Small intestine (tissue), 7 donors: Measurements from ENCODE around the gene SEC24B. TPM values are rescaled to one million over a fixed set of nuclear protein-coding genes. Genes with fewer than 3 reads are reported as not detected.
A peak's percentile ranks its signal among the peaks of the same experiment; 100 is the strongest.
"Not testable (repeated sequence)": the region's sequence is repeated elsewhere in the genome, so short reads cannot be mapped to it uniquely, and the experiment has no call there.

Experiments used
- DNase-seq, 2 donors: peaks; one replicate each; pipeline versions ENCODE4 v3.0.0 to v3.0.0-alpha.2; 2013
- FAIRE-seq: peaks from 2 replicates; lab custom pipeline; 2012; peaks lifted over from hg19 to GRCh38; lab: Jason Lieb, UNC
- H3K27ac ChIP-seq, 3 donors: one replicate each; pipeline ENCODE4 v1.5.1; 2013; ENCODE audit warnings: low read length in 2 of 3, mild to moderate bottlenecking in 2 of 3, control low read depth in 1 of 3, inconsistent platforms in 1 of 3, low read depth in 1 of 3, moderate library complexity in 1 of 3
- H3K27me3 ChIP-seq, 3 donors: one replicate each; pipeline ENCODE4 v1.6.1; 2013; ENCODE audit warnings: low read length in 3 of 3, inconsistent platforms in 1 of 3; ENCODE audit not compliant: control insufficient read depth in 3 of 3, insufficient read depth in 3 of 3
- H3K36me3 ChIP-seq, 3 donors: one replicate each; pipeline ENCODE4 v1.6.1; 2013; ENCODE audit warnings: low read length in 3 of 3, inconsistent platforms in 1 of 3, low read depth in 1 of 3, mild to moderate bottlenecking in 1 of 3, moderate library complexity in 1 of 3; ENCODE audit not compliant: control insufficient read depth in 3 of 3, insufficient read depth in 2 of 3
- H3K4me1 ChIP-seq, 3 donors: one replicate each; pipeline ENCODE4 v1.6.1; 2013; ENCODE audit warnings: low read length in 2 of 3, inconsistent platforms in 1 of 3, low read depth in 1 of 3, mild to moderate bottlenecking in 1 of 3, moderate library complexity in 1 of 3; ENCODE audit not compliant: control insufficient read depth in 3 of 3, insufficient read depth in 2 of 3
- H3K4me3 ChIP-seq, 3 donors: one replicate each; pipeline ENCODE4 v1.5.1; 2013; ENCODE audit warnings: low read length in 3 of 3, control low read depth in 1 of 3, inconsistent platforms in 1 of 3, low read depth in 1 of 3, mild to moderate bottlenecking in 1 of 3, moderate library complexity in 1 of 3
- H3K9me3 ChIP-seq, 2 donors: one replicate each; pipeline ENCODE4 v1.6.1; 2013; ENCODE audit warnings: low read depth in 1 of 2, low read length in 1 of 2; ENCODE audit not compliant: control insufficient read depth in 2 of 2, insufficient read depth in 1 of 2
- WGBS, 3 donors: extraction: QIAGEN DNeasy Blood & Tissue Kit; methylation state at CpG; one replicate each; pipeline ENCODE4 v1.1.7; 2013; 5-methylcytosine and 5-hydroxymethylcytosine counted together
- polyA plus RNA-seq, 4 donors: library from polyadenylated mRNA; stranded (reverse) in 3 of 4; unstranded in 1 of 4; fragments of 200-250 nt in 3 of 4; fragments of 120-200 nt in 1 of 4; gene quantifications; one replicate each; pipeline versions ENCODE4 v1.2.1 to v1.2.3, GENCODE V29; 2013
- donor health status: healthy with polysubstance abuse.
- donor health status: control.
- donor health status: control.
- donor health status: Bipolar disorder and iron deficiency.
- donor health status: healthy.

The SEC24B gene
- polyA plus RNA-seq, 4 donors = 9.5 to 28.7 (median 10.6) TPM

DNA sequence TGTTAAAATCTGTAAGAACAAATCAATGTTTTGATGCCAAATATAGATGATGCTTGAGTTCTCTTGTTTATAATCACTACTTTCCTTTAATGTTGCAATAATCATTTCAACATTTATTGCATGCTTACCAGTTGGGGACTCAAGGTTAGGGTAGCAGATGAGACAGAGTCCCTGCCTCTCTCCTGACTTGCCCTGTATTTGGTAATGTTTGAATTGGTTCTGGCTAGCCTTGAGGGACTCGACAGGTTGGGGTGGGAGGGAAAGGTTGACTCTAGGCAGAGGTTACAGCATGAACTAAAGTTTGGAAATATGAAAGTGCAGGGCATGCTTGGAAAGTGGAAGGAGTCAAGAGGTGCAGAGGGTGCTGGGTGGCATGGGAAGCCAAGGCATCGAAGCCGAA lies 2.0 kb downstream of the SEC24B start:
- no peak overlapping the region for H3K4me3 ChIP-seq
- FAIRE-seq = no peak
- DNase-seq = no peak
- no peaks in the 10 kb centered on the region for H3K27me3 ChIP-seq
- no peaks in the 10 kb centered on the region for H3K9me3 ChIP-seq
- H3K36me3 ChIP-seq = no peaks in the 10 kb centered on the region
- H3K4me1 ChIP-seq = peaks cover 6 to 18% (median 9%) of the 10 kb centered on the region in 3 donors
- no peak overlapping the region for H3K27ac ChIP-seq
- whole genome bisulfite sequencing, 3 donors = 38 to 64% (median 44%) methylated on average over 3 of the region's 3 CpGs

DNA sequence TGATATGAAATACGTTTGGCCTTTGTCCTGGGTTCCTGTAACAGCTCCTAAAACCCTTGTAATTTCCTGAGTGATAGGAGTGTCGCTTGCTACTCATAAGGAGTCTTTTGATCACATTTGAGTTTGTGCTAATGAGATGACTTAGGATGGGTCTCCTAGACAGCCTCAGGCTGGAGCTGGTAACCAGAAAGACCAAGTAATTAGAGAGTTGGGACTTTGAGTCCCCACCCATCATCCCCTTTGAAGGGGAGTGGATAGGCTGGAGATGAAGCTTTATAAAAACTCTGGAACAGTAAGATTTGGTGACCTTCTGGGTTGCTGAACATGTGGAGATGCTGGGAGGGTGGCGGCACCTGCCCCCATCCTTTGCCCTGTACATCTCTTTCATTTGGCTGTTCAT lies 2.9 kb downstream of the SEC24B start:
- Histone ChIP-seq H3K4me1 (peaks cover 6 to 18% (median 9%) of the 10 kb centered on the region in 3 donors), H3K36me3 (no peaks in the 10 kb centered on the region), H3K27ac (no peak overlapping the region), H3K9me3 (no peaks in the 10 kb centered on the region), H3K27me3 (no peaks in the 10 kb centered on the region), H3K4me3 (no peak overlapping the region)
- DNase-seq (peak; percentile 4 to 20), FAIRE-seq (no peak)
- WGBS, 3 donors = 34 to 62% (median 52%) methylated on average over 3 of the region's 3 CpGs

DNA sequence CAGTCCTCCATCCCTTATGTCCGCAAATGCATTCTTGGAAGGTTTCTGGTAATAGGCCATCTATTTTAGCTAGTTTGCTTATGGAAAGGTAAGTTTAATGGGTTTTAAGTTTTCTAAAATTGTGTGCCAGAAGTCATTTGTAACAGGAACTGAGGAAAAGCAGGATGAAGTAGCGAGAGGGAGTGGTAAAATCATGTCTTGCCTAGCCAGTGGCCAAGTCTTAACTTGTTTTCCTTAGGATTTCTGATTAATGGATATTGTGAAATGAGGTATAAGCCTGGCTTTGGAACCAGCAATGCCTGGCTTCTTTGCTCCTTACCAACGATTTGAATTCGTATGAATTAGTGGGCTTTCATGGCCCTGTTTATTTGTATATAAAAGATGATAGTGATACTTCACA lies 7.3 kb downstream of the SEC24B start:
- no peak for DNase-seq
- Histone ChIP-seq H3K4me1 (peaks cover under 1 to 16% (median 2%) of the 10 kb centered on the region in 3 donors), H3K9me3 (peaks cover 0 to under 1% of the 10 kb centered on the region in 2 donors), H3K36me3 (peaks cover 0 to 8% (median 0%) of the 10 kb centered on the region in 3 donors), H3K27me3 (no peaks in the 10 kb centered on the region), H3K27ac (no peak overlapping the region), H3K4me3 (no peak overlapping the region)
- 56 to 70% (median 63%) methylated on average over 4 of the region's 4 CpGs for WGBS, 3 donors
- FAIRE-seq = no peak

DNA sequence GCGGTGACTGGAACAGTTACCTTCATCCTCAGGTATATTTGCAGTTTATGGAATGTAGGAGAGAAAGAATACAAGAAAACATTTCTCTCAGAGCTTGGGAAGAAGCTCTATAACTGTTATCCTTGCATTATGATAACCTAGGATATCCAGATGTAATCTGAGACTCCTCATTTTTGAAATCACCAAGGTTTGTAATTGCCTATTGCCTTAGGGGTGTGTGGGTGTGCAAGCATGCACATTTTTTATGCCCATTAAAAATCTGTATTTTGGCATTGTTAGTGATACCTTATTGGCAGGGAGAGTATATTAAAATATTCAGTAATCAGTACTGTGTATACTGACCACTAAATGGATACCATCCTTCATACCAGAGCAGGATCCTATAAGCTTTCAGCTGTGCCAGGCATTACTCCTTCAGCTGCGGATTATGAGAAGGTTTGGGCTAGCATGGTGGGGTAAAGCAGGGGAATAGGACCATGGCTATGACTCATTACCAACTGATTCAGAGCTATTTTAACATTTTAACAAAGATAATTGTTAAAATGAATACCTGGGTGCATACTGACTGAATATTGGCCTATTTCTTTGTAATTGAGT lies 8.3 kb downstream of the SEC24B start:
- 86 to 90% (median 90%) methylated on average over 2 of the region's 2 CpGs for WGBS, 3 donors
- Histone ChIP-seq H3K4me1 (peaks cover 0 to 11% (median 0%) of the 10 kb centered on the region in 3 donors), H3K27ac (no peak overlapping the region)

DNA sequence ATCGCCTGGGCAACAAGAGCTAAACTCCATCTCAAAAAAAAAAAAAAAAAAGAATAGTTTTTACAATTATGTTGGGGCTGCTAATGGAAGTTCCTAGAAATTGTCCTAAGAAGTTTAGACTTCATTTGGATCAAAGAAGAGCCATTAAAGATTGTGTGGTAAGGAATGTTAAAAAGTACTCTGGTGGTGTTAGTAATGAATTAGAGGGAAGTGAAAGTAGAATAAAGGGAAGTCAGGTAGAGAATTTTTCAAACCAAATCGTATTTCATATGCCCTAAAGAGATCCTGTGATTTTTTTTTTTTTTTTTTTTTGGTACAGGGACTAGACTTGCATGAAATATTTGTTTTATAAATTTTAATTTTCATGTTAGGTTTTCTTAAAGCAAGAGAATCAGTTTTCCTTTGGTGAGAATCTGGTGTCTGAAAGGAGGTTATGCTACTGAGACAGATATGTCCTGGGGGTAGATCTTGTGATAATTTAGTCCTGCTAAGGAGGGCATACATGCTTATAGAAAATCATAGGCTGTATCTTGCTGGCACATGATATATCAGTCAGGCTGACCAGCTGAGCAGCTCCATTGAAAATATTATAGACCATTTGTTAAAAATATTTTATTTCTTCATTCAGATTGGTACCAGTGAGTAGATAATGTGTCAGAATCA lies 10.7 kb downstream of the SEC24B start:
- H3K36me3 ChIP-seq = peaks cover 0 to 13% (median 0%) of the 10 kb centered on the region in 3 donors
- no peak overlapping the region for H3K4me3 ChIP-seq
- DNase-seq (no peak), FAIRE-seq (no peak)
- H3K9me3 ChIP-seq = peaks cover 0 to 5% of the 10 kb centered on the region in 2 donors
- H3K27ac ChIP-seq = no peak overlapping the region
- H3K27me3 ChIP-seq = no peaks in the 10 kb centered on the region
- 62 to 66% (median 63%) methylated on average over 2 of the region's 2 CpGs for WGBS, 3 donors
- peaks cover 0 to 9% (median 0%) of the 10 kb centered on the region in 3 donors for H3K4me1 ChIP-seq

More for the DNA sequence above, 8.3 kb downstream of the SEC24B start:
- Histone ChIP-seq H3K4me3 (no peak overlapping the region), H3K27me3 (no peaks in the 10 kb centered on the region), H3K36me3 (peaks cover 0 to 11% (median 0%) of the 10 kb centered on the region in 3 donors), H3K9me3 (peaks cover 0 to 5% of the 10 kb centered on the region in 2 donors)
- no peak for DNase-seq
- no peak for FAIRE-seq

DNA sequence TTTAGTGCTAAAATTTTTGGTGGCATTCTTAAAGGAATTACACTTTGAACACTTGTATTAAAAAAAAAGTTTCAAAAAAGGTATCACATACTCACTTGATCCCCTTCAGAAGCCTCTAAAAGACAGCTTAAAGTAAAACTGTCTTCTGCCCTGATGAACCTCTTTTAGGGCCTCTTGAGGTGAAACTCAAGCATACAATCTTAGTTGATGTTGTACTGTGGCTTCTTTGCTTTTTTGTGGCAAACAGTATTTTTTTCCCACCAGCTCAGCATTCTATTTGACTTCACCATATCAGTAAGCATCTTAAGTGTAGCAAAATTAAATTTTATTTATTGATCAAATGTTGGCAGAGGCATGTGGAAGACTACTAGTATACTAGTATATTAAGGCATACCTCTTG lies 13.7 kb downstream of the SEC24B start:
- Histone ChIP-seq H3K4me1 (peaks cover 0 to 4% (median 0%) of the 10 kb centered on the region in 3 donors), H3K9me3 (peaks cover 0 to 5% of the 10 kb centered on the region in 2 donors), H3K27me3 (no peaks in the 10 kb centered on the region), H3K4me3 (no peak overlapping the region), H3K36me3 (peaks cover 0 to 21% (median 0%) of the 10 kb centered on the region in 3 donors), H3K27ac (no peak overlapping the region)
- FAIRE-seq = no peak
- no peak for DNase-seq

DNA sequence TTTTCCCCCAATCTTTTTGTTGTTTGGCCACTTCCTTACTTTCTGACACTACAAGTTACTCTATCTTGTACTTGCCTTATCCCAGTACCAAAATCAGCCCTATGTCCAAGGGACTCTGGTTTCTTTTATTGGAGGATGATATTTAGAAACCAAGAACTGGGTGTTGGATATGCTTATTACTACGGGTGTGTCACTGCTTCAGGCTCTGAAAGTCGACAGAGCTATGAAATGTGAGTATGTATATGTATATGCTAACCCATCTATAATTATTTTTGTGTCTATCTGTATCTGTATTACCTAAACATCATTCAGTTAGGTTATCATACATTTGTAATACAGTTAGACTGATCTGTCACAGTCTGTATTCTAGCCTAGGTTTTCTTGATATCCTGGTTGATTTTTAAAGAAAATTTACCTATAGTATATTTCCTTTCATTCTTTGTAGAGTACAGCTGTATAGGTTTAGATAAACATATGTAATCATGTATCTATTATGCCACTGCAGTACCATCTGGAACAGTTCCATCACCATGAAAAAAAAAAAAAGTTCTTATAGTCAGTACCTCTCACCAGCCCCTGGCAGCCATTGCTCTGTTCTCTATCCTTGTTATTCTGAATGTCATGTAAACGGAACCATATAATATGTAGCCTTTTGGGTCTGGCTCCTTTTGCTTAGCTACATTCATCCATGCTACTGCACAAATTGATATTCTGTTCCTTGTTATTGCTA lies 18.1 kb downstream of the SEC24B start:
- H3K27me3 ChIP-seq = no peaks in the 10 kb centered on the region
- no peaks in the 10 kb centered on the region for H3K4me1 ChIP-seq
- DNase-seq = no peak
- 88 to 96% (median 95%) methylated on average over 3 of the region's 3 CpGs for WGBS, 3 donors
- peaks cover 0 to 7% of the 10 kb centered on the region in 2 donors for H3K9me3 ChIP-seq
- no peak overlapping the region for H3K27ac ChIP-seq
- H3K36me3 ChIP-seq = peaks cover 0 to 24% (median 0%) of the 10 kb centered on the region in 3 donors
- H3K4me3 ChIP-seq = no peak overlapping the region
- FAIRE-seq = no peak

DNA sequence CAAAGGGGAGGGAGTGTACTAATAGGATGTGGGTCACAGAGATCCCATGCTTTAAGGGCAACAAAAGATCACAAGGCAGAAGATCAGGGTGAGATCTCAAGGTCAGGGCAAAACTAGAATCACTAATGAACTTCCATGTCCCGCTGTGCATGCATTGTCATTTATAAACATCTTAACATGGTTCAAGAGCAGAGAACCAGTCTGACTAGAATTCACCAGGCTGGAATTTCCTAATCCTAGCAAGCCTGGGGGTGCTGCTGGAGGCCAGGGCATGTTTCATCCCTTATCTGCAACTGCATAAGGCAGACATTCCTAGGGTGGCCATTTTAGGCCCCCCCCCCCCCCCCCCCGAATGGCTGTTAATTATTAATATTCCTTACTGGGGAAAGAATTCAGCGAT lies 19.5 kb downstream of the SEC24B start:
- not testable (repeated sequence) for DNase-seq, H3K27ac ChIP-seq, FAIRE-seq, H3K4me1 ChIP-seq, H3K4me3 ChIP-seq, H3K27me3 ChIP-seq
- 90 to 98% (median 98%) methylated on average over 3 of the region's 3 CpGs for WGBS, 3 donors
- Histone ChIP-seq H3K36me3 (peaks cover 0 to 24% (median 0%) of the 10 kb centered on the region in 3 donors), H3K9me3 (peaks cover 0 to 12% of the 10 kb centered on the region in 2 donors)
